Measurements from ENCODE around the gene C19orf67. TPM values are rescaled to one million over a fixed set of nuclear protein-coding genes. Genes with fewer than 3 reads are reported as not detected.

C19orf67 gene
- total RNA-seq, 2 experiments from 2014 or later = not detected

DNA sequence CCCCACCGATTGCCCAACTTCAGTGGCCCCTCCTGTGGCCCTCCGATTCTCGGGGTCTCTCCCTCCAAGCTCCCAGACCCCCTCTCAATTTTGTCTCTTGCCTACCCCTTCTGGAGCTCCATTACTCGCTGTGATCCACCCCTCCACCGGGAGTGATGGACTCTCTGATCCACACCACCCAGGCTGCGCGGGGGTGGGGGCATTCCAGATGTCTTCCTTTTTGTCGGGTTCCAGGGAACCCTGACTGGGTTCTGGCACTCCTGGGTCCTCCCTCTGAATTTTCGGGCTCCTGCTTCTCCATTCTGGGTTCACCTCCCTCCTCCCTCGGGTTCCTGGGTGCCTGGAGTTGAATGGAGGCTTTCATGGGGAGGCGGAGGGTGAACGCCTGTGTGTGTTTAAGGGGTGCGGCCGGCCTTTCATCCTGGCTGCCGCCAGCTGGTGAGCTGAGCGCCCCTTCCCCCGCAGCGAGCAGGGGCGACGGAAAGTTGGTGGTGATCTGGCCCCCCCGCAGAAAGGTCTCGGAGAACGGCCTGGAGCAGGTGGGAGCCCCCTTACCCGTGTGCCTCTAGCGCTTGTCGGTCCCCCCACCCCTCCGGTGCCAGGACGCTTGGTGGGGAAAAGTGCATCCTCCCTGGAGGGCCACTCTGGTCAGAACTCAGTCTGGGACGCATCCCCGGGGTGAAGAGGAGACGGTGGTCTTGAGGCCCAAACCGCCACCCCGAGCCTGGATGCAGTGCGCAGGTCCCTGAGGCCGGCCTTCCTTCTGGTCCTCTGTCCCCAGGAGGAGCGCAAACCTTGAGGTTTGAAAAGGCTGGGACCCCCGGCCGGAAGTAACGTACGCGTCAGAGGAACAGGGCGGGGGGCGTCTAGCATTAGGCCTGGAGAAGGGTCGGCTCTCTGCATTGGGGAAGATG, 11.4 kb downstream of the C19orf67 start:
- peak overlapping the region; percentile 76 for H3K27ac Mint-ChIP-seq
- no peaks in the 10 kb centered on the region for H3K9me3 Mint-ChIP-seq
- CTCF ChIA-PET = interaction anchor here (0.6 to 6.4 kb wide), 21 partner anchors 7 to 401 kb away, joined by 3 to 86 read pairs (median 5); partner anchors contain the start of genes ASF1B, IL27RA, PALM3 and PTGER1
- ATAC-seq (peak; percentile 7), DNase-seq (peak; percentile 50)
- POLR2A ChIA-PET = interaction anchor here (0.7 to 1.3 kb wide), 2 partner anchors 46 to 69 kb away, joined by 3 read pairs; no protein-coding TSS in a partner anchor
- H3K4me3 Mint-ChIP-seq = peak overlapping the region; percentile 94
- TF ChIP-seq CTCF (IDR thresholded peaks at IDR 0.05) = no peak
- peaks cover 11% of the 10 kb centered on the region for H3K4me1 Mint-ChIP-seq (ENCODE audit: low read depth)
- no peaks in the 10 kb centered on the region for H3K36me3 Mint-ChIP-seq (ENCODE audit: low read depth)
- intact Hi-C loops (cut with micrococcal nuclease) = loop anchor here (2.0 kb wide), 1 partner anchor 193 kb away; no protein-coding TSS in a partner anchor
- H3K27me3 Mint-ChIP-seq = peaks cover 2% of the 10 kb centered on the region

DNA sequence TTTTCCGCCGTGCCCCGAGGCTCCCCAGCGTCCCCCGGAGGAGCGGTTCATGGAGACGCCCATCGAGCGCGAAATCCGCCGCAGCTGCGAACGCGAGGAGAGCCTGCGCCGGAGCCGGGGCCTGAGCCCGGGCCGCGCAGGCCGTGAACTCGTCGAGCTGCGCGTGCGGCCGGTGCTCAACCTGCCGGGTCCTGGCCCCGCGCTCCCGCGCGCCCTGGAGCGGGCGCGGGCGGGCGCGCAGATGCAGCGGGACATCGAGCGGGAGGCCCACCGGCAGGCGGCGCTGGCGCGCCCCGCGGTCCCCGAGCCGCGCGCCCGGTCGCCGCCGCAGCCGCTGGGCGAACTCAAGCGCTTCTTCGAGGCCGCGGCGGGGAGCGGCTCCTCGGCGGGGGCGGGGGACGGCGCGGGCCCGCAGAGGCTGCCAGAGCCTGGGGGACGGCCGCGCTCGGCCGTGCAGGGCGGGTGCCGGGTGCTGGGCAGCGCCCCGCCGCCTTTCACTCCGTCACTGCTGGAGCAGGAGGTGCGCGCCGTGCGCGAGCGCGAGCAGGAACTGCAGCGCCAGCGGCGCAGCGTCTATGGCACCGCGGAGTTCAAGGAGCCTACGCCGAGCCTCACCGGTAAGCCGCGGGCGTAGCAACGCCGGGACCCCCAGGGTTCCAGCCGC, 12.2 kb downstream of the C19orf67 start:
- Mint-ChIP-seq H3K27me3 (peaks cover 2% of the 10 kb centered on the region), H3K27ac (peak overlapping the region; percentile 76)

DNA sequence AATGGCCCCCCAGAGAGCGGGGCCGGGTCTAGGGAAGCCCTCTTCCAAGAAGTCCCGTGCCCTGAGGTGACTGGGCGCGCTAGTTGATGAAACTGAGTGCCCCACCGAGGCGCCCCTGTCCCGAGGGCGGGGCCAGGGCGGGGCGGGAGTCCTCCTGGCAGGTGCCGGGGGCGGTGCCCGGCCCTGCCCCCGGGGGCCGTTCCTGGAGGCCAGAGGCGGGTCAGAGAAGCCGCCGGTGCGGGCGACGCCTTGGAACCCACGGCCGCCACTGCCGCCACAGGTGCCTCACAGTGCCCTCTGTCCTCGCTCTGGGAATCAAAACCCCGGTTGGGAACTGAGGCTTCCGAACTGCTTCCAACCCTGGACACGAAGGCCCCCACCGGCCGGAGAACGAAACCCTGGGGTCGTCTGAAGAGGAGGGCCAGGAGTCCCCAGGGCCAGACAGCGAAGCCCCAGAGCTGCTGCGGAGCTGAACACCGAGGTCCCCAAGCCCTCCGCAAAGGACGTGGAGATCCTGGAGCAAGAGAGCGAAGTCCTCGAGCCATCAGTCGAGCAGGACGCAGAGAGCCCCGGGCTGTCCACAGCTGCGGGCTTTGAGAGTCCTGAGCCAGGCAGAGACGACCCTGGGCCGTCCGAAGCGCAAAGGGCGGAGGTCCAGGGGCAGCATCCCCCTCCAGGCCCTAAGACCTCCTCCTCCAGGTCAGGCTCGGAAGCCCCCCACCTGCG, 12.9 kb downstream of the C19orf67 start, which contains the start of gene MISP3:
TSS of gene MISP3 (plus strand) at position 252 of the 726 bp plus-strand sequence. CDS start 524 bp downstream, outside the sequence.
- peak within 1 kb of the TSS; percentile 94 for H3K4me3 Mint-ChIP-seq
- peaks cover 11% of the 10 kb centered on the region for H3K4me1 Mint-ChIP-seq (ENCODE audit: low read depth)
- no peaks in the 10 kb centered on the region for H3K36me3 Mint-ChIP-seq (ENCODE audit: low read depth)
- DNase-seq (peak; percentile 66), ATAC-seq (peak; percentile 27)
- ChIA-PET CTCF (interaction anchor here (0.6 to 6.4 kb wide), 33 partner anchors 8 to 207 kb away, joined by 3 to 86 read pairs (median 4); partner anchors contain the start of genes ASF1B, BRME1, CC2D1A and IL27RA), POLR2A (interaction anchor here (0.7 to 2.0 kb wide), 4 partner anchors 13 to 187 kb away, joined by 3 to 7 read pairs (median 4); no protein-coding TSS in a partner anchor)
- H3K27ac Mint-ChIP-seq = peak within 1 kb of the TSS; percentile 76
- no peak for TF ChIP-seq CTCF (IDR thresholded peaks at IDR 0.05)
- intact Hi-C loops (cut with micrococcal nuclease) = no loop called here
- peaks cover 2% of the 10 kb centered on the region for H3K27me3 Mint-ChIP-seq
- H3K9me3 Mint-ChIP-seq = no peaks in the 10 kb centered on the region

More for the DNA sequence above, 12.2 kb downstream of the C19orf67 start:
- H3K4me3 Mint-ChIP-seq = peak overlapping the region; percentile 94
- TF ChIP-seq CTCF (IDR thresholded peaks at IDR 0.05) = peak; percentile 61
- DNase-seq (peak; percentile 81), ATAC-seq (peak; percentile 68)
- H3K9me3 Mint-ChIP-seq = no peaks in the 10 kb centered on the region
- H3K36me3 Mint-ChIP-seq (ENCODE audit: low read depth) = no peaks in the 10 kb centered on the region
- intact Hi-C loops (cut with micrococcal nuclease) = no loop called here
- POLR2A ChIA-PET = interaction anchor here (0.7 to 1.9 kb wide), 3 partner anchors 47 to 188 kb away, joined by 3 to 4 read pairs (median 3); no protein-coding TSS in a partner anchor
- peaks cover 11% of the 10 kb centered on the region for H3K4me1 Mint-ChIP-seq (ENCODE audit: low read depth)
- CTCF ChIA-PET = interaction anchor here (0.6 to 6.4 kb wide), 25 partner anchors 8 to 265 kb away, joined by 3 to 86 read pairs (median 4); partner anchors contain the start of genes ASF1B, BRME1, CC2D1A and IL27RA

GRCh38 chr19:14070268-14071050, 15.1 kb downstream of the C19orf67 start:
- intact Hi-C loops (cut with micrococcal nuclease) = no loop called here

More at GRCh38 chr19:14070268-14071050, 15.1 kb downstream of the C19orf67 start:
- TF ChIP-seq CTCF (IDR thresholded peaks at IDR 0.05) = no peak
- ATAC-seq (no peak), DNase-seq (no peak)
- H3K9me3 Mint-ChIP-seq = no peaks in the 10 kb centered on the region
- H3K27ac Mint-ChIP-seq = no peak overlapping the region
- ChIA-PET POLR2A (interaction anchor here (1.2 to 2.0 kb wide), 6 partner anchors 10 to 85 kb away, joined by 3 to 7 read pairs (median 3); no protein-coding TSS in a partner anchor), CTCF (interaction anchor here (1.1 to 6.4 kb wide), 14 partner anchors 11 to 278 kb away, joined by 3 to 86 read pairs (median 4); partner anchors contain the start of genes ASF1B and PALM3)
- no peak overlapping the region for H3K4me3 Mint-ChIP-seq
- H3K36me3 Mint-ChIP-seq (ENCODE audit: low read depth) = no peaks in the 10 kb centered on the region
- peaks cover 2% of the 10 kb centered on the region for H3K27me3 Mint-ChIP-seq
- peaks cover 11% of the 10 kb centered on the region for H3K4me1 Mint-ChIP-seq (ENCODE audit: low read depth)
